NT2/D1 (cell line): Measurements from ENCODE around the gene C10orf71.

ENCODE experiments used
- DNase-seq: peaks from one replicate; pipeline ENCODE4 v3.0.0-alpha.2; 2011; ENCODE audit warnings: low read depth, low spot score
- H3K27me3 ChIP-seq: 2 replicates; pipeline ENCODE4 v1.6.0; 2011; ENCODE audit warnings: mild to moderate bottlenecking; ENCODE audit not compliant: insufficient read length, insufficient read depth
- H3K36me3 ChIP-seq: 2 replicates; pipeline ENCODE4 v1.6.1; 2011; ENCODE audit warnings: mild to moderate bottlenecking, low read length, mixed read lengths; ENCODE audit not compliant: insufficient read depth, insufficient read length
- H3K4me1 ChIP-seq: 2 replicates; pipeline ENCODE4 v1.5.1; 2011; ENCODE audit not compliant: insufficient read depth, insufficient read length
- H3K4me3 ChIP-seq: 2 replicates; pipeline ENCODE4 v1.5.1; 2011; ENCODE audit warnings: low read depth; ENCODE audit not compliant: insufficient read length
- H3K9ac ChIP-seq: 2 replicates; pipeline ENCODE4 v1.6.0; 2011; ENCODE audit warnings: low read depth; ENCODE audit not compliant: insufficient read length
- H3K9me3 ChIP-seq: 2 replicates; pipeline ENCODE4 v1.5.1; 2011; ENCODE audit warnings: mild to moderate bottlenecking, low read length; ENCODE audit not compliant: insufficient read depth
- SUZ12 ChIP-seq: IDR thresholded peaks from 2 replicates; pipeline ENCODE4 v1.6.1; 2011; ENCODE audit not compliant: insufficient read length, insufficient read depth; ENCODE audit errors: extremely low read depth
- YY1 ChIP-seq: IDR thresholded peaks from 2 replicates; pipeline ENCODE4 v1.6.1; 2011; ENCODE audit not compliant: insufficient read length, insufficient read depth
- ZNF274 ChIP-seq: IDR thresholded peaks from 2 replicates; pipeline ENCODE4 v1.6.1; 2011; ENCODE audit warnings: mild to moderate bottlenecking, low read depth, low read length

Gene C10orf71

GRCh38 chr10:49363309-49364031, 64.5 kb downstream of the C10orf71 start:
- H3K27me3 ChIP-seq: no peaks in the 10 kb centered on the region
- TF ChIP-seq ZNF274 (no peak), YY1 (no peak), SUZ12 (no peak)
- no peak overlapping the region for H3K9ac ChIP-seq
- DNase-seq: no peak
- no peak overlapping the region for H3K4me3 ChIP-seq
- H3K9me3 ChIP-seq: no peaks in the 10 kb centered on the region
- H3K4me1 ChIP-seq: peaks cover 12% of the 10 kb centered on the region
- no peaks in the 10 kb centered on the region for H3K36me3 ChIP-seq

GRCh38 chr10:49364051-49364450, 65.1 kb downstream of the C10orf71 start:
- H3K9ac ChIP-seq: no peak overlapping the region

GRCh38 chr10:49364747-49365146, 65.8 kb downstream of the C10orf71 start:
- no peak for DNase-seq
- Histone ChIP-seq H3K36me3 (no peaks in the 10 kb centered on the region), H3K9me3 (no peaks in the 10 kb centered on the region), H3K9ac (no peak overlapping the region), H3K4me1 (peaks cover 12% of the 10 kb centered on the region), H3K4me3 (no peak overlapping the region), H3K27me3 (no peaks in the 10 kb centered on the region)
- TF ChIP-seq SUZ12 (no peak), ZNF274 (no peak), YY1 (no peak)

More at GRCh38 chr10:49364051-49364450, 65.1 kb downstream of the C10orf71 start:
- peaks cover 12% of the 10 kb centered on the region for H3K4me1 ChIP-seq
- no peak for TF ChIP-seq ZNF274
- TF ChIP-seq YY1: no peak
- no peak for TF ChIP-seq SUZ12
- H3K27me3 ChIP-seq: no peaks in the 10 kb centered on the region
- H3K9me3 ChIP-seq: no peaks in the 10 kb centered on the region
- H3K36me3 ChIP-seq: no peaks in the 10 kb centered on the region
- DNase-seq: no peak
- no peak overlapping the region for H3K4me3 ChIP-seq

GRCh38 chr10:49365275-49365674, 66.3 kb downstream of the C10orf71 start:
- Histone ChIP-seq H3K27me3 (no peaks in the 10 kb centered on the region), H3K4me1 (peaks cover 7% of the 10 kb centered on the region), H3K36me3 (no peaks in the 10 kb centered on the region), H3K9me3 (no peaks in the 10 kb centered on the region), H3K4me3 (no peak overlapping the region), H3K9ac (no peak overlapping the region)
- no peak for TF ChIP-seq YY1
- DNase-seq: no peak

- Histone ChIP-seq H3K4me1 (peaks cover 5% of the 10 kb centered on the region), H3K9ac (no peak overlapping the region), H3K27me3 (no peaks in the 10 kb centered on the region), H3K4me3 (no peak overlapping the region), H3K36me3 (no peaks in the 10 kb centered on the region), H3K9me3 (no peaks in the 10 kb centered on the region)
- TF ChIP-seq ZNF274: no peak
- TF ChIP-seq YY1: no peak
- TF ChIP-seq SUZ12: no peak
- no peak for DNase-seq
Observed at GRCh38 chr10:49365675-49366415, 66.9 kb downstream of the C10orf71 start.

GRCh38 chr10:49366460-49366859, 67.5 kb downstream of the C10orf71 start:
- no peaks in the 10 kb centered on the region for H3K27me3 ChIP-seq
- DNase-seq: no peak
- no peaks in the 10 kb centered on the region for H3K9me3 ChIP-seq
- H3K4me3 ChIP-seq: no peak overlapping the region
- no peak for TF ChIP-seq ZNF274
- TF ChIP-seq YY1: no peak
- TF ChIP-seq SUZ12: no peak
- H3K36me3 ChIP-seq: no peaks in the 10 kb centered on the region
- H3K9ac ChIP-seq: no peak overlapping the region
- peaks cover 5% of the 10 kb centered on the region for H3K4me1 ChIP-seq

GRCh38 chr10:49367600-49367999, 68.6 kb downstream of the C10orf71 start:
- Histone ChIP-seq H3K27me3 (no peaks in the 10 kb centered on the region), H3K9ac (no peak overlapping the region), H3K4me3 (no peak overlapping the region), H3K9me3 (no peaks in the 10 kb centered on the region), H3K4me1 (peaks cover 5% of the 10 kb centered on the region), H3K36me3 (no peaks in the 10 kb centered on the region)
- no peak for DNase-seq
- TF ChIP-seq YY1: no peak
- no peak for TF ChIP-seq SUZ12
- TF ChIP-seq ZNF274: no peak
